NCI-H226 (cell line): ENCODE data around the gene ZBTB7B.

Experiments
- DNase-seq: peaks from one replicate; pipeline ENCODE4 v3.0.0-alpha.2; 2015

The ZBTB7B gene

DNA sequence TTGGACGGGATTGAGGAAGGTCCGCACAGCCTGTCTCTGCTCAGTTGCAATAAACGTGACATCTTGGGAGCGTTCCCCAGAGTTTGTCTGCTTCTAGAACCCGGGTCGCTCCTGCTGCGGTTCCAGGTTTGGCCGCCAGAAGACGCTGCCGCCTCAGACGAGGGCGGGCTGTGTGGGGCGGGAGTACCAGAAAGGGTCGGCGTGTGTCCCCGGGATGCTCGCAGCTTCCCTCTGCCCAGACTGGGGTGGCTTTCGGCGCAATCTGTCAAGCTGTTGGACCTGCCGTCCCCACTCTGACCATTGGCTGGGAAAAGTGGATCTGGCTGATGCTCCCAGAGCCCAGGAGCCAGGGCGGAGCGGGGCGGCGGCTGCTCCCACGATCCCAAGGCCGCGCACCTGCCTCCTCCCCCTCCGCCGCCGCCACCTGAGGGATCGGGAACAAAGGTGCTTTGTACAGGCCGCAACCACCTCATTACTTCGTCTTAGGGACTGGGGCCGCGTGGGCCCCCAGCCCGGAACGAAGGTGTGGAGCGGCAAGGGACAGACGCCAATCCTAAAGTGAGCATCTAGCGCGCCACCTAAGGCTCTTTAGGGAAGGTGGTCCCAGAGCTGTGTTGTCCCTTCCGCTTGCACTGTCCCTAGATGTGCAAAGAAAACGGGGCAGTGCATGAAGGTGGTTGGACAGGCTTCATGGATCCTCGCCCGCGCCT lies 60.3 kb downstream of the ZBTB7B start:
- no peak for DNase-seq

DNA sequence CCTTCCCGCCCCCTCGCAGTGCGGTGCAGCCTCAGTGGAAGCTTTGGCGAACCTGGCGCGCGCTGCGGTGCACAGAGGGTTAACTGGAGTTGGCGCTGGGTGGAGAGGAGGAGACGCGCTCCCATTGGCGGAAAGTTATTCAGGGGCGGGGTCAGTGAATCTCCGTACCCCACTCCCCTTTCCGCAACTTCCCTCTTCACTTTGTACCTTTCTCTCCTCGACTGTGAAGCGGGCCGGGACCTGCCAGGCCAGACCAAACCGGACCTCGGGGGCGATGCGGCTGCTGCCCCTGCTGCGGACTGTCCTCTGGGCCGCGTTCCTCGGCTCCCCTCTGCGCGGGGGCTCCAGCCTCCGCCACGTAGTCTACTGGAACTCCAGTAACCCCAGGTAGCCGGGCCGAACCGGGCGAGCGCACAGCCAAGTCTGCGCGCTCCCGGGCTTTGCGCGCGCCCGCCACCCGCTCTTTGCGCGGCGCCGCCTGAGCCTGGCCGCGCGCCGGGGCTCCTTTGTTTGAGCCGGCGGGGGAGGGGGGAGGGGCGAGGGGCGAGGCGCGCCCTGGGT lies 61.0 kb downstream of the ZBTB7B start, which contains the start of gene EFNA4:
Gene EFNA4 (plus strand): TSS at position 191 of the 561 bp plus-strand sequence. CDS start 84 bp downstream, at position 275.
- DNase-seq: peak; percentile 84

DNA sequence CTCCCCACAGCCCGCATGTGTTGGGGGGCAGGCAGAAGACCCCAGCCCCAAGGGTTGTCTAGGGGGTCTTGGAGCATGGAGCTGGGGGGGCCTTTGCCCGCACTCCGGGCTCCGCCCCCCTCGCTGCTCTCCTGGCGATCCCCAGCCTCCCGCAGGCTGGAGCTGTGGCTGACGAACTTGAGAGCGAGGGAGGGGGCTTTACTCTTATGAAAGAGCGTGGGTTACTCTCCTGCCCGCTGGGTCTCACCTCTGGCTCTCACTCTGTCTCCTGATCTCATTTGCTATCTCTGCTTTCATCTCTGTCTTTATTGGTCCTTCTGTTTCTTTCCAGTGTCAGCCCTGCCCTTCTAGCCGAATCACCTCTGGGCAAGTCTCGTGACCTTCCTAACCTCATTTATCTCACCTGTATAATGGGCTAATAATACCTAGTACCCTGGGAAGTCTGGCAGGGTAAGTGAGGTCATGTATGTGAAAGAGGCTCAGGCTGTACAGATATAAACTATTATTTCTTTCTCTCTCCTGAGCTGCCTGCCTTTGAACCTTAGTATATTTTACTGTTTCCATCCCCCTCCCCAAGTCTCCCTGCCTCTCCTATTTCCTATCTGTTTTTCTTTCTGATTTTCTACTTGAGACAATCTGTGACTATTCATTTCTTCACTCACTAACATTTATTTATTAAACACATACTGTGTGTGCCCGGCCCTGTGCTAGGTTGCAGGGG lies 61.7 kb downstream of the ZBTB7B start:
- DNase-seq: no peak

DNA sequence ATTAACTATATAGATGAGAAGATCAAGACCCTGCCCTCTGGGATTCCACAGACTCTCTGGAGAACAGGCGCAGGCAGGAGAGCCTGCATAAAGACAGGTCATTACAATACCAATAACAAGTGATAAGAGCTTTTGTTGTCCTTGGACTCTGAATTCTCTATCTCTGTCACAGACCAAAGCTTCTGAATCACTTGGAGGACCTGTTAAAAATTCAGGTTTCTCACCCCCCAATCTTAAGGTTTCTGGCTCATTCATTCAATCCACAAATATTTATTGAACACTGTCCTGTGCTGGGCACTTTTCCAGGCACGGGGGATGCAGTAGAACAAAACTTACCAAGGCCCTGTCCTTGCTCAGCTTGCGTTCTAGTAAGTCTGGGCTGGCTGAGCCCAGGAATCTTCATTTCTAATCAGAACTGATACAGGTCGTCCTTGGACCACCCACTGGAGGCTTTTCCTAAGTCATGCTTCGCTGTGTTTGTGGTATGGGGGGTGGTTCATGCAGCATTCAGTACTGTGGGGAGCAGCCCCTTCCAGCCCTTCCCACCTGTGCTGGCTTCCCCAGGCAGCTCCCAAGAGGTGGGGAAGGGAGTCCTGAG lies 62.3 kb downstream of the ZBTB7B start:
- DNase-seq: no peak

DNA sequence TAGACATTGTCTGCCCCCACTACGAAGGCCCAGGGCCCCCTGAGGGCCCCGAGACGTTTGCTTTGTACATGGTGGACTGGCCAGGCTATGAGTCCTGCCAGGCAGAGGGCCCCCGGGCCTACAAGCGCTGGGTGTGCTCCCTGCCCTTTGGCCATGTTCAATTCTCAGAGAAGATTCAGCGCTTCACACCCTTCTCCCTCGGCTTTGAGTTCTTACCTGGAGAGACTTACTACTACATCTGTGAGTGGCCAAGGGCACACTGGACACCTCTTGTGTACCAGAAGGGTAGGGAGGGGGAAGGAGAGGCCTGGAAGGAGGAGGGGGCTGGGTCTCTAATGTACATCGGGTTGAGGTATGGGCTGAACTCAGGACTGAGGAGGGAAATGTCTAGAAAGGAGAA lies 64.2 kb downstream of the ZBTB7B start:
- DNase-seq: no peak
